HUDEP-2 (cell line): Measurements from ENCODE around the gene C11orf98.

Source experiments
- DNase-seq, 76 experiments: peaks; one replicate each; lab custom pipeline; 2025; ENCODE audit not compliant: unreplicated experiment in 76 of 76; lab: John Stamatoyannopoulos, UW

The C11orf98 gene

GRCh38 chr11:62615521-62615920 lies 49.5 kb downstream of the C11orf98 start:
- DNase-seq, result no peak

- peak in 3 of 76 experiments; percentile 3 to 28 (median 24) for DNase-seq
These were observed 50.7 kb downstream of the C11orf98 start for GRCh38 chr11:62614275-62614674.

GRCh38 chr11:62613291-62613778 lies 51.7 kb downstream of the C11orf98 start:
- DNase-seq, result no peak
